ENCODE results near the gene PPFIBP1.
"Not testable (repeated sequence)": the region's sequence is repeated elsewhere in the genome, so short reads cannot be mapped to it uniquely, and the experiment has no call there.

The PPFIBP1 gene

DNA sequence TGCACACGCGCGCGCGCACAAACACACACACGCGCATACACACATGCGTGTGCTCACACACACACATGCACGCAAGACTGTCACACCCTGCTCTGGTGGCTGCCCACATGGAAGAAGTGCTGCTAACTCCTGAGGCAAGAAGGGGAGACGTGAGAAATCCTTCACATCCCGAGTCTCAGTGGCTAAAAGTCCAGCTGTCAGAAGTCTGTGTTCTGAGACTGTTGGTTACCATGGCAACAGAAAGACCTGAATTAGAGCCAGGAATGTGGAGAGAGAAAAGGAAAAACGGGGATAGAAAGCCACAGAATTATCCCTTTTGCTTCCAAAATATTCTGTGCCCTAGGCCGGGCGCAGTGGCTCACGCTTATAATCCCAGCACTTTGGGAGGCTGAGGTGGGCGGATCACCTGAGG lies 71.2 kb downstream of the PPFIBP1 start:
- H3K4me1 ChIP-seq (ENCODE audit: low read length): no peaks in the 10 kb centered on the region
- no peaks in the 10 kb centered on the region for H3K27me3 ChIP-seq (ENCODE audit: low read depth, low read length)
- H3K9ac ChIP-seq (ENCODE audit: low read length): no peak overlapping the region
- H3K27ac ChIP-seq (ENCODE audit: low read length): no peak overlapping the region
- H2AFZ ChIP-seq (ENCODE audit: low read depth, low read length): no peak overlapping the region
- no peaks in the 10 kb centered on the region for H4K20me1 ChIP-seq (ENCODE audit: insufficient read depth, low read length)
- H3K36me3 ChIP-seq (replicated peaks; ENCODE audit: low read depth, low read length): no peaks in the 10 kb centered on the region
- TF ChIP-seq, protein P1, sequence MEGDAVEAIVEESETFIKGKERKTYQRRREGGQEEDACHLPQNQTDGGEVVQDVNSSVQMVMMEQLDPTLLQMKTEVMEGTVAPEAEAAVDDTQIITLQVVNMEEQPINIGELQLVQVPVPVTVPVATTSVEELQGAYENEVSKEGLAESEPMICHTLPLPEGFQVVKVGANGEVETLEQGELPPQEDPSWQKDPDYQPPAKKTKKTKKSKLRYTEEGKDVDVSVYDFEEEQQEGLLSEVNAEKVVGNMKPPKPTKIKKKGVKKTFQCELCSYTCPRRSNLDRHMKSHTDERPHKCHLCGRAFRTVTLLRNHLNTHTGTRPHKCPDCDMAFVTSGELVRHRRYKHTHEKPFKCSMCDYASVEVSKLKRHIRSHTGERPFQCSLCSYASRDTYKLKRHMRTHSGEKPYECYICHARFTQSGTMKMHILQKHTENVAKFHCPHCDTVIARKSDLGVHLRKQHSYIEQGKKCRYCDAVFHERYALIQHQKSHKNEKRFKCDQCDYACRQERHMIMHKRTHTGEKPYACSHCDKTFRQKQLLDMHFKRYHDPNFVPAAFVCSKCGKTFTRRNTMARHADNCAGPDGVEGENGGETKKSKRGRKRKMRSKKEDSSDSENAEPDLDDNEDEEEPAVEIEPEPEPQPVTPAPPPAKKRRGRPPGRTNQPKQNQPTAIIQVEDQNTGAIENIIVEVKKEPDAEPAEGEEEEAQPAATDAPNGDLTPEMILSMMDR (IDR thresholded peaks at IDR 0.05; ENCODE audit: low read depth, low read length): no peak
- no peak for TF ChIP-seq EZH2phosphoT487 (IDR thresholded peaks at IDR 0.05; ENCODE audit: low read depth)
- no peak overlapping the region for H3K4me2 ChIP-seq (ENCODE audit: low read length)
- no peaks in the 10 kb centered on the region for H3K79me2 ChIP-seq (ENCODE audit: low read length)
- H3K4me3 ChIP-seq (ENCODE audit: low read length): no peak overlapping the region
- H3K9me3 ChIP-seq (ENCODE audit: insufficient read depth, low read length): no peaks in the 10 kb centered on the region

DNA sequence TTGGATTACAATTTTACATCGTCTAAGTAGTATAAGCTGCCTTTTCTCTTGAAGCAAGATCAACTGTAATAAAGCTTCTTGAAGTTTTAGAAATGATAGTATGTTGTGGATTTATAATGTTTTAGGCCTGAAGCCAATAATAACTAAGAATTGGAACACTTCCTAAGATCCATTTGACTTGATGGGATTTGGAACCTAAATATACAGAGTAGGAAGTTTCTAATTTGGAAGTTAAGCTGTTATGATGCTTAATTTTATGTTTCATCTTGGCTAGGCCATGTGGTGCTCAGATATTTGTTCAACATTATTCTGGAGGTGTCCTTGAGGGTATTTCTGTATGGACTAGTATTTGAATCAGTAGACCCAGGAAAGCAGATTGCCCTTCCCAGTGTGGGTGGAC lies 74.9 kb downstream of the PPFIBP1 start:
- H3K9me3 ChIP-seq (ENCODE audit: insufficient read depth, low read length); H3K4me1 ChIP-seq (ENCODE audit: low read length); H3K4me2 ChIP-seq (ENCODE audit: low read length); H3K27ac ChIP-seq (ENCODE audit: low read length); H3K4me3 ChIP-seq (ENCODE audit: low read length); H3K9ac ChIP-seq (ENCODE audit: low read length); H4K20me1 ChIP-seq (ENCODE audit: insufficient read depth, low read length); H3K79me2 ChIP-seq (ENCODE audit: low read length); H2AFZ ChIP-seq (ENCODE audit: low read depth, low read length); H3K36me3 ChIP-seq (replicated peaks; ENCODE audit: low read depth, low read length): not testable (repeated sequence)
- peaks cover 11% of the 10 kb centered on the region; the same call in 1 of the 2 replicates for H3K27me3 ChIP-seq (ENCODE audit: low read depth, low read length)

DNA sequence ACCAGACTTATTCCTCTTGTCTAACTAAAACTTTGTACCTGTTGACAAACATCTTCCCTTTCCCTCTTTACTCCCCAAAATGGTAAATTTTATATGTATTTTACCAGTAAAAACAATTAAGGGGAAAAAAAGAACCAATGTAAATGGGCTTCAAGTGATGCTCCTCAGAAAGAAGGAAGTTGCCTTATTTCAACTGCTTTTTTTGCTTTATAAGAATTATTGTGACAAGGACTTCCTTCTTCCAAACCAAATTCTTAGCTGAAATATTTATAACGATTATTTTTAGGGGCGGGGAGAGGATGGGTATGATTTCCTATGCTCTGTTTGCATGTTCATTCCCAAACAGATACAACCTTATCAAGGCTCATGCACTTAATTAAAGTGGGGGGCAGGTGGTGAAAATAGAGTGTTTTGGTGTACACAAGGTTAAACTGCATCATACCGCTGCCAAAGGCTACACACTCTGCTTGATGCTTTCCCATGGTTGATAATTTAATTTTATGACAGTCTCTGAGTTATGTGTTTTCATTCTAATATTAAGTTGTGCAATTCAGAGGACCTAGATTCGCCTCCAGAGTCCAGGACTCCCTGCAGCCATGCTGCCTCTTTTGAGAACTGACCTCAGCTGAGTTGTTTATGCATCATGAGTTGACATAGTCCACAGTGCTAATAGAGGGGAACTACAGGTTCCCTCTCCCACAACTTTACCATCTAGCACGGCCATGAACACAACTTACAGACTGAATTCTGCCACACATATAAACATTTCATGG lies 77.2 kb downstream of the PPFIBP1 start:
- not testable (repeated sequence) for H3K79me2 ChIP-seq (ENCODE audit: low read length); H2AFZ ChIP-seq (ENCODE audit: low read depth, low read length); H4K20me1 ChIP-seq (ENCODE audit: insufficient read depth, low read length); H3K9ac ChIP-seq (ENCODE audit: low read length); H3K27ac ChIP-seq (ENCODE audit: low read length); H3K4me3 ChIP-seq (ENCODE audit: low read length); H3K4me2 ChIP-seq (ENCODE audit: low read length); H3K4me1 ChIP-seq (ENCODE audit: low read length); H3K9me3 ChIP-seq (ENCODE audit: insufficient read depth, low read length); H3K36me3 ChIP-seq (replicated peaks; ENCODE audit: low read depth, low read length)
- peaks cover 11% of the 10 kb centered on the region; the same call in 1 of the 2 replicates for H3K27me3 ChIP-seq (ENCODE audit: low read depth, low read length)

DNA sequence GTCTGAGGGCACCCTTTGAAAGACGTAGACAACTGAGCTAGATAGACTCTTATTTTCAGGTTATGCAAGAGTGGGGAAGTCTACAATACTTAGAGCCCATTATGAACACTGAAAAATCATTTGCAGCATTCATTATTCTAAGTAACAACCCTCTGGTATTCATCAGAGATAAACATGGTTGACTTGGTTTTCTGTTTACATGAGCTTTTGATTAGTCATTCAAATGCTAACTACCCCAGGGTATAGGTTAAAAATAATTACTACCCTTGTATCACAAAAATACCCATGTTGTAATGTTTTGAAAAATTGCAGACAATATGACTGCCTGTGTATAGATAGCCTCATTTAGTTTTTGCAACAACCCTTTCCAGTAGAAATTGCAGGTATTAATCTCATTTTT lies 78.5 kb downstream of the PPFIBP1 start:
- H4K20me1 ChIP-seq (ENCODE audit: insufficient read depth, low read length): no peaks in the 10 kb centered on the region
- H3K36me3 ChIP-seq (replicated peaks; ENCODE audit: low read depth, low read length): no peaks in the 10 kb centered on the region
- peaks cover 11% of the 10 kb centered on the region; the same call in 1 of the 2 replicates for H3K27me3 ChIP-seq (ENCODE audit: low read depth, low read length)
- H3K9ac ChIP-seq (ENCODE audit: low read length): no peak overlapping the region
- no peak overlapping the region for H3K4me3 ChIP-seq (ENCODE audit: low read length)
- no peaks in the 10 kb centered on the region for H3K4me1 ChIP-seq (ENCODE audit: low read length)
- H3K9me3 ChIP-seq (ENCODE audit: insufficient read depth, low read length): no peaks in the 10 kb centered on the region
- no peak overlapping the region for H3K4me2 ChIP-seq (ENCODE audit: low read length)
- no peaks in the 10 kb centered on the region for H3K79me2 ChIP-seq (ENCODE audit: low read length)
- H2AFZ ChIP-seq (ENCODE audit: low read depth, low read length): no peak overlapping the region
- H3K27ac ChIP-seq (ENCODE audit: low read length): no peak overlapping the region
- TF ChIP-seq EZH2phosphoT487 (IDR thresholded peaks at IDR 0.05; ENCODE audit: low read depth): no peak
- TF ChIP-seq, protein P1 (IDR thresholded peaks at IDR 0.05; ENCODE audit: low read depth, low read length): no peak

DNA sequence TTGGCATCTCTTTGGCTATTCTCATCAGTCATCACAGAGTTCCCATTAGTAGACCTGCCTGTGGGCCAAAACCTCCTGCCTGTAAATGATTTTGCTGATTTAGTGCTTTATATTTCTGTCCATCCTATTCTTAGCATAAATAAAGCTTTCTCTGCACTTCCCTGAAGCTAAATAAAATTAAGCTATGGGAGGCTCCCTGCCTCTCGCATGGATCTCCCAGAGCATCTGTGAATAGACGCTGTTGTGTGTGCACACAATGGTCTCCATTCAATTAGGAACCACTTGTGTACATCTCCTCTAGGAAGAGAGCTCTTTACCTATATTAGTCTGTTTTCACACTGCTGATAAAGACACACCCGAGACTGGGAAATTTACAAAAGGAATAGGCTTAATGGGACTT lies 80.4 kb downstream of the PPFIBP1 start:
- Histone ChIP-seq H2AFZ (ENCODE audit: low read depth, low read length) (no peak overlapping the region), H3K27ac (ENCODE audit: low read length) (no peak overlapping the region), H3K4me3 (ENCODE audit: low read length) (no peak overlapping the region), H3K4me1 (ENCODE audit: low read length) (no peaks in the 10 kb centered on the region), H3K27me3 (ENCODE audit: low read depth, low read length) (peaks cover 11% of the 10 kb centered on the region; the same call in 1 of the 2 replicates), H3K36me3 (replicated peaks; ENCODE audit: low read depth, low read length) (no peaks in the 10 kb centered on the region), H3K79me2 (ENCODE audit: low read length) (no peaks in the 10 kb centered on the region), H3K9me3 (ENCODE audit: insufficient read depth, low read length) (no peaks in the 10 kb centered on the region), H3K4me2 (ENCODE audit: low read length) (no peak overlapping the region), H3K9ac (ENCODE audit: low read length) (no peak overlapping the region), H4K20me1 (ENCODE audit: insufficient read depth, low read length) (no peaks in the 10 kb centered on the region)
- TF ChIP-seq EZH2phosphoT487 (IDR thresholded peaks at IDR 0.05; ENCODE audit: low read depth): no peak
- TF ChIP-seq, protein P1 (IDR thresholded peaks at IDR 0.05; ENCODE audit: low read depth, low read length): no peak

Data from OCI-LY3 (cell line).